ENCODE results near the gene KDELR1.
"Not testable (repeated sequence)": the region's sequence is repeated elsewhere in the genome, so short reads cannot be mapped to it uniquely, and the experiment has no call there.

Gene KDELR1

GRCh38 chr19:48397263-48398101, 6.1 kb upstream of the KDELR1 start:
- DNase-seq, result no peak

DNA sequence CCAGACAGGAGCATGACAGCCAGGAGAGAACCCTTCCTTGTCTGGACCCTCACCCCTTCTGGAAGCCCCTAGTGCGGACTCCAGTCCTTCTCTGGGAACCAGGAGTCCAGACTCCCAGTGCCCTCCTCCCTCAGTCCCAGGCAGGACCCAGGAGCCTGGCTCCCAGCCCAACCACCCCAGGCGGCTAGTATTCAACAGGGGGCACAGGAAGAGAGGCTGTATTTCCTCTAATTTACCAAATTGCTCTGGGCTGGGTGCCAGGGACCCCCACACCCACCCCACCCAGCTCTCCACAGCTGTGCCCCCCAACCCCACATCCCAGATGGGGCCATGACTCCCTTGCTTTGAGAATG, 5.4 kb upstream of the KDELR1 start:
- no peak for DNase-seq

DNA sequence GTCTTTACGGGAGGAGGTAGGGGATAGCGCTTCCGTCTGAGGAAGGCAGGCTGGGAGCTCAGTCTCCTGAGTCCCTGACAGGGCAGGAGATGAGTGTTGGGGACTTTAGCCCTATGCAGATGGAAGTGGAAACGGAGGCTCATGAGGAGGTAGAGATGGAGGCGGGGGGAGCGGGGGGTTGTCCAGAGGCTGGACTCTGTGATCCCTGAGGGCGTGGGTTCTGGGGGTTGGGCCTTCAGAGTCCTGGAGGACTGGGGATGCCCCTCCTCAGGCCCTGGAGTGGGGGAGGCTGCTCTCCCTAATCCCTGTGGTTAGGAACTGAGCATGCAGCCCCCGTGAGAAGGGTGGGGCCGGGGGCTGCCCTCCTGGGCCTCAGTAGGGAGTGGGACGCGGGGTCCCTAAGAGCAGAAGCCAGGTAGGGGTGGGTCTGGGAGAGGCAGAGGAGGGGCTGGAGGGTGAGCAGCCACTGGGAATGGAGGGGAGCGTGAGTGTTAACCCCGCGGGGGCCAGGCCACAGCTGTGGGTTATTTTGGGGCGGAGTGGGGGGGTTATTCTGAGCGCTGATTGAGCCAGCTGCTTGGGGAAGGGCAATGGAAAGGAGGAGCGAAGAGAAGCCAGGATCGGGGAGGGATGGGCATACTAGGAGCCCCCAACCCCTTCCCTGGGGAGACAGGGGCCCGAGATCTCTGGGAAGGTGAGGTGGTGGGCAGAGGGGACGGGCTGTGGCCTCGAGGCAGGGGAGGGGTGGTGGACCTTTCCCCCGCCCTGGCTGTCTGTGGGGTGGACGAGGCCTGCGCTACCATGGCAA, 4.9 kb upstream of the KDELR1 start:
- DNase-seq, result no peak

GRCh38 chr19:48395499-48395898, 4.1 kb upstream of the KDELR1 start:
- no peak for DNase-seq

DNA sequence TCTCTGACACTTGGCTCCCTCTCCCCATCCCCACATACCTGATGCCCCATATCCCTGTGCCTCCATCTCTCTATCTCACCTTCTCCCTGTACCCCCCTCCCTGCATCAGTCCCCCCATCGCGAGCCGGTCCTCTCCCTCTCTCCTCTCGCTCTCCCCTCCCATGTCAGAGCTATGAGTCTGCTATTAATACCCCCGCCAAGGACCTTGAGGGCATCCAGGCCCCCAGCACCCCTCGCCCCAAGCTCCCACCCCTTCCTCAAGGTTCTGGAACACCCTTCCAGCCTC, 3.8 kb upstream of the KDELR1 start:
- no peak for DNase-seq

- no peak for DNase-seq
These were observed 3.2 kb upstream of the KDELR1 start for GRCh38 chr19:48394331-48395169.

- DNase-seq, result peak; percentile 42
These were observed 2.4 kb upstream of the KDELR1 start, which contains the start of gene GRIN2D for GRCh38 chr19:48393559-48394330. Gene GRIN2D, plus strand, starts transcription at chr19:48393668. Its CDS starts 4,725 bp downstream, at chr19:48398393.

- DNase-seq, result no peak
These were observed 1.7 kb upstream of the KDELR1 start for GRCh38 chr19:48392860-48393558.

DNA sequence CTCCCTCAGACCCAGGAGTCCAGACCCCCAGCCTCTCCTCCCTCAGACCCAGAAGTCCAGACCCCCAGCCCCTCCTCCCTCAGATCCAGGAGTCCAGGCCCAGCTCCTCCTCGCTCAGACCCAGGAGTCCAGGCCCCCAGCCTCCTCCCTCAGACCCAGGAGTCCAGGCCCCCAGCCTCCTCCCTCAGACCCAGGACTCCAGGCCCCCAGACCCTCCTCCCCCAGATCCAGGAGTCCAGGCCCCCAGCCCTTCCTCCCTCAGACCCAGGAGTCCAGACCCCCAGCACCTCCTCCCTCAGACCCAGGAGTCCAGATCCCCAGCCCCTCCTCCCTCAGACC, 624 bp upstream of the KDELR1 start:
- not testable (repeated sequence) for DNase-seq

- peak; percentile 67 for DNase-seq
These were observed 907 bp downstream of the KDELR1 start for GRCh38 chr19:48390188-48391099.

- DNase-seq, result no peak
These were observed 4.4 kb downstream of the KDELR1 start for GRCh38 chr19:48386981-48387380.

- DNase-seq, result no peak
These were observed 5.8 kb downstream of the KDELR1 start for GRCh38 chr19:48385461-48386087.

DNA sequence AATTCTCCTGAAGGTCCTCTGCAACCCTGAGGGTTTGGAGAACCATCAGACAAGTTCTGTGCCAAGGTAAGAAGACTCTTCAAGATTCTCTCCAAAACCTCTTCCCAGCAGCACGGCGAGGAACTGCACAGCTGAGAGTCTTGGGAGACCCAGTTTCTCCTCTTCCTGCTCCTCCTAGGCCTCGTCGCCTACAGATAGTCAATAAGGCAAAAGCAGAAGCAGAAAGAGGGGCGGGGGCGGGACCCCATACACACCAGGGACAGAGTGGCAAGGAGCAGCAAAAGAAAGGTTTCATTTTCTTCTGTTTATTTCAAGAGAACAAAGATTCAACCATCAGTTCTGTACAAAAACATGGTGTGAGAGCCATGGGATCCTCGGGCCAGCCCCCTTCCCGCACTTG, 9.1 kb downstream of the KDELR1 start:
- DNase-seq, result no peak

- no peak for DNase-seq
These were observed 10.0 kb downstream of the KDELR1 start for GRCh38 chr19:48381178-48381950.

GRCh38 chr19:48379058-48379457, 12.3 kb downstream of the KDELR1 start:
- no peak for DNase-seq

GRCh38 chr19:48378194-48378570, 13.2 kb downstream of the KDELR1 start:
- DNase-seq, result no peak

- no peak for DNase-seq
These were observed 17.8 kb downstream of the KDELR1 start for GRCh38 chr19:48373567-48373966.

GRCh38 chr19:48372904-48373303, 18.4 kb downstream of the KDELR1 start:
- DNase-seq, result no peak

DNA sequence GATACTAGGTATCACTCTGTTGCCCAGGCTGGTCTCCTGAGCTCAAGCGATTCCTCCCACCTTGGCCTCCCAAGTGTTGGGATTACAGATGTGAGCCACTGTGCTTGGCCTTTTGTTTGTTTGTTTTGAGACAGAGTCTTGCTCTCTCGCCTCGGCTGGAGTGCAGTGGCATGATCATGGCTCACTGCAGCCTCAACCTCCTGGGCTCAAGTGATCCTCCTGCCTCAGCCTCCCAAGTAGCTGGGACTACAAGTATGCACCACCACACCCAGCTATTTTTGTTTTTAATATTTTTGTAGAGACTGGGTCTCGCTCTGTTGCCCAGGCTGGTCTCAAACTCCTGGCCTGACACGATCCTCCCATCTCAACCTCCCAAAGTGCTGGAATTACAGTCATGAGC, 19.6 kb downstream of the KDELR1 start:
- DNase-seq, result not testable (repeated sequence)

- DNase-seq, result no peak
These were observed 20.0 kb downstream of the KDELR1 start for GRCh38 chr19:48371367-48371766.

Data from CD4-positive, alpha-beta T cell treated with Interleukin-21 for 1 hour (primary cell).